GM12878 (cell line): ENCODE data around the gene SIRT7. TPM values are rescaled to one million over a fixed set of nuclear protein-coding genes. Genes with fewer than 3 reads are reported as not detected.

Experiments
- ATAC-seq: fragments of 200-7000 bp; cut with Tn5 transposase; 3 replicates; pipeline ENCODE4 v1.9.1; 2020; ENCODE audit warnings: mild to moderate bottlenecking, moderate library complexity
- BruUV-seq: library from RNA; stranded (reverse); fragments of 400-500 nt; replicated peaks from 2 replicates; lab custom pipeline; 2021; lab: Mats Ljungman, UMichigan
- CTCF ChIA-PET: fragments of 300-600 bp; sonication (Branson Sonifier 250); formaldehyde crosslinking; extraction: SDS; loops from one replicate; lab custom pipeline; 2021; ENCODE audit warnings: inconsistent platforms; lab: Yijun Ruan, JAX
- POLR2A ChIA-PET: fragments of 350-600 bp; formaldehyde crosslinking; extraction: SDS; loops from one replicate; lab custom pipeline; 2021; ENCODE audit warnings: inconsistent platforms; lab: Charles Lee
- RAD21 ChIA-PET: fragments of 300-600 bp; sonication (Branson Sonifier 250); formaldehyde crosslinking; loops from one replicate; lab custom pipeline; 2023; ENCODE audit warnings: antibody characterized with exemption; ENCODE audit not compliant: unreplicated experiment; lab: Charles Lee
- SMC1A ChIA-PET: fragments of 300-600 bp; sonication (Branson Sonifier 250); formaldehyde crosslinking; loops from one replicate; lab custom pipeline; 2023; ENCODE audit not compliant: unreplicated experiment, uncharacterized antibody; lab: Charles Lee
- DNase-seq: peaks from one replicate; pipeline ENCODE4 v3.0.0-alpha.2; 2011; ENCODE audit warnings: low read depth, low spot score
- FAIRE-seq: peaks from 3 replicates; lab custom pipeline; 2011; peaks lifted over from hg19 to GRCh38; lab: Jason Lieb, UNC
- H2AFZ ChIP-seq: 2 replicates; pipeline ENCODE4 v1.6.0; 2011; ENCODE audit warnings: low read depth, low read length, control low read depth; ENCODE audit not compliant: control insufficient read depth
- H3K27ac ChIP-seq: 2 replicates; pipeline ENCODE4 v1.5.1; 2011; ENCODE audit warnings: control low read depth; ENCODE audit not compliant: control insufficient read depth, insufficient read depth
- H3K27me3 ChIP-seq, 2 experiments: replicated peaks in 1 of 2; 2 replicates each; pipeline versions ENCODE4 v1.6.0 to v1.6.1; 2011; ENCODE audit warnings: low read length in 1 of 2; ENCODE audit not compliant: control insufficient read depth in 2 of 2, insufficient read depth in 2 of 2
- H3K36me3 ChIP-seq, 2 experiments: 2 replicates each; pipeline ENCODE4 v1.5.1; 2011; ENCODE audit warnings: low read length in 1 of 2; ENCODE audit not compliant: control insufficient read depth in 2 of 2, insufficient read depth in 2 of 2
- H3K4me1 ChIP-seq: 2 replicates; pipeline ENCODE4 v1.6.1; 2011; ENCODE audit warnings: mild to moderate bottlenecking, low read length, moderate library complexity, mixed read lengths; ENCODE audit not compliant: control insufficient read depth, insufficient read depth
- H3K4me2 ChIP-seq: 2 replicates; pipeline ENCODE4 v1.6.0; 2011; ENCODE audit warnings: control low read depth; ENCODE audit not compliant: control insufficient read depth, insufficient read depth
- H3K4me3 ChIP-seq: fragments of 200-600 bp; sonication (generic); 2 replicates; pipeline ENCODE4 v1.5.1; 2016
- H3K79me2 ChIP-seq: 2 replicates; pipeline ENCODE4 v1.6.0; 2011; ENCODE audit warnings: low read length; ENCODE audit not compliant: control insufficient read depth, insufficient read depth
- H3K9ac ChIP-seq: 2 replicates; pipeline ENCODE4 v1.8.0; 2011; ENCODE audit warnings: low read length, control low read depth, mixed read lengths; ENCODE audit not compliant: control insufficient read depth, insufficient read depth
- H3K9me3 ChIP-seq: replicated peaks from 3 replicates; pipeline ENCODE4 v1.5.1; 2011; ENCODE audit warnings: mild to moderate bottlenecking, low read length; ENCODE audit not compliant: control insufficient read depth, insufficient read depth
- H4K20me1 ChIP-seq: 2 replicates; pipeline ENCODE4 v1.6.0; 2011; ENCODE audit not compliant: control insufficient read depth, insufficient read depth
- BACH1 ChIP-seq: fragments of 450-650 bp; IDR thresholded peaks from 2 replicates; pipeline ENCODE4 v1.6.1; 2017; ENCODE audit warnings: mild to moderate bottlenecking, borderline replicate concordance
- ESRRA ChIP-seq: IDR thresholded peaks from 2 replicates; pipeline ENCODE4 v1.6.1; 2012; ENCODE audit warnings: mild to moderate bottlenecking, low read length, improper control_type of control experiment
- TAF1 ChIP-seq: IDR thresholded peaks from 2 replicates; pipeline ENCODE4 v1.6.1; 2011; ENCODE audit warnings: mild to moderate bottlenecking, low read depth, low read length, borderline replicate concordance
- WGBS: methylation state at CpG from one replicate; pipeline ENCODE4 v1.1.6; 2016; ENCODE audit warnings: low lambda C conversion rate; ENCODE audit not compliant: insufficient replicate concordance, insufficient coverage; ENCODE audit errors: missing lambda C conversion rate; 5-methylcytosine and 5-hydroxymethylcytosine counted together
- in situ Hi-C: fragments of 300-500 bp; cut with MboI; formaldehyde crosslinking; loops from 9 replicates; pipeline ENCODE4 v1.14.3; 2018; ENCODE audit warnings: mixed read lengths
- intact Hi-C: fragments of 100-400 bp; cut with micrococcal nuclease; formaldehyde crosslinking; loops from one replicate; pipeline ENCODE4 v1.14.2; 2022; ENCODE audit not compliant: unreplicated experiment
- polyA plus RNA-seq, 11 experiments: library from polyadenylated mRNA; depleted of rRNA in 4 of 11; unstranded in 6 of 11; stranded (reverse) in 5 of 11; fragments of >200 nt; fragmentation: Nextera tagmentation in 4 of 11; fragmentation: Illumina TruSeq in 1 of 11; extraction: Ambion mirVana in 4 of 11; extraction: Trizol in 1 of 11; gene quantifications; 1 replicate in 1 of 11; 2 replicates in 10 of 11; pipeline versions ENCODE4 v1.2.1 to v1.2.3, GENCODE V29; 2011 to 2016; ENCODE audit warnings: inconsistent platforms in 2 of 11, missing spikeins in 2 of 11, low read depth in 1 of 11
- total RNA-seq, 4 experiments: library from RNA; depleted of rRNA in 3 of 4; stranded (reverse); fragments of >200 nt in 3 of 4; fragmentation: Illumina TruSeq in 1 of 4; extraction: Trizol in 1 of 4; gene quantifications; 2 replicates each; pipeline versions ENCODE4 v1.2.1 to v1.2.3, GENCODE V29; 2013 to 2021

SIRT7 gene
- total and polyA plus RNA-seq, 10 of the 15 experiments (the other 5 are each of a cell fraction or from before 2014, with no cell fraction given) = 1.2 to 56.2 (median 22.7) TPM

DNA sequence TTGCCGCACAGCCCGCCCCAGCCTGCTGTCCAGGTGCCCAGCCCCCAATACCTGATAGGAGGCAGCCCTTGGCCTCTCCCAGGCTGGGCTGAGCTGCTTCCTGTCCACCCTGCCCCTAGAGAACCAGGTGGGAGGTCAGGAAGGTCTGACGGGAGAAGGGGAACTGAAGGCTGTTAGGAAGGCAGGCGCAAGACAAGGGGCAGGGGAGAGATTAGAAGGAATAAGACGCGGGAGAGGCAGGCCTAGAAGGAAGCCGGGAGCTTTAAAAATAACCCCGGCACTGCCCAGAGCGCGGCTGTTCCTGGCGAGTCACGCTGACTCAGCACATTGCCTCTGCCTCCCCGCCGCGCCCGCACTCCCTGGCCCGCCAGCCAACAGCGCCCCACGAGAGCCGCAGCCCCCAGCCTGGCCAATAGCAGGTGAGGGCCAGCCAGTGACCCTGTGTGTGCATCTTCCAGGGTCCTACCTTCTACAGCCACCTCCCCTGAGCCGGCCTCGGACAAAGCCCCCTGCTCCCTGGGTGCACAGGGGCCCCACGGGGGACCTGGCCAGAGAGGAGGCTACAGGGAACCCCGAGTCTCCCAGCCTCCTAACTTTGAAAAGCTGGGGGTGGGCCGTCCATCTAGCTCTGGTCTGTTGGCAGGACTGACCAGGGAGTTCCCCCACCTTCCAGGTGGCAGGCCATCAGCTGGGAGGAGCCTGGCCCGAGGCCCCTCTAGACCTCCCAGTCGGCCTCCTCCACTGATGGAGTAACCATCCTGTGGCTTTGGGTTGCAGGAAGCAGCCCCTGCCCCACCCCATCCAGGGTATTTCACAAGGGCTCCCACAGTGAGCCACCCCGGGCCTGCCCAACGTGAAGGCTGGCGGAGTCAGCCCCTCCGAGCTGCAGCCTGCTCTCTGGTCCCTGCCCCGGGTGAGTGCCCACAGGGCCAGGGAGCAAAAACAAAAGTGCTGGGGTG lies 5.6 kb upstream of the SIRT7 start:
- ChIA-PET RAD21 (interaction anchor here (0.9 kb wide), 1 partner anchor 97 kb away, joined by 3 read pairs; no protein-coding TSS in a partner anchor), SMC1A (no interaction called here), POLR2A (interaction anchor here (0.7 to 1.6 kb wide), 3 partner anchors 13 to 44 kb away, joined by 3 read pairs; no protein-coding TSS in a partner anchor), CTCF (interaction anchor here (0.7 to 1.9 kb wide), 5 partner anchors 11 to 99 kb away, joined by 3 to 5 read pairs (median 4); partner anchors contain the start of genes CENPX and LRRC45)
- BruUV-seq = no TSS peak
- no peaks in the 10 kb centered on the region; the same call in 1 of the 2 replicates for H4K20me1 ChIP-seq
- peak overlapping the region; percentile 63 for H3K4me3 ChIP-seq
- peaks cover 13% of the 10 kb centered on the region for H3K4me1 ChIP-seq
- DNase-seq (no peak), FAIRE-seq (no peak), ATAC-seq (no peak)
- peaks cover 3 to 8% of the 10 kb centered on the region in 2 experiments; a peak in 3 of 4 replicates for H3K36me3 ChIP-seq
- in situ Hi-C loops (no loop called here), intact Hi-C loops (no loop called here)
- H3K27ac ChIP-seq = peak overlapping the region; percentile 73
- peak overlapping the region; percentile 60 for H3K9ac ChIP-seq
- no peaks in the 10 kb centered on the region for H3K27me3 ChIP-seq
- H3K9me3 ChIP-seq = no peaks in the 10 kb centered on the region
- H2AFZ ChIP-seq = no peak overlapping the region
- TF ChIP-seq BACH1 (peak; percentile 89), ESRRA (no peak), TAF1 (no peak)
- 59% methylated on average over 30 of the region's 32 CpGs for WGBS
- H3K79me2 ChIP-seq = peaks cover 39% of the 10 kb centered on the region
- peak overlapping the region; percentile 83 for H3K4me2 ChIP-seq
